ENCODE results near the gene HHLA2. TPM values are rescaled to one million over a fixed set of nuclear protein-coding genes. Genes with fewer than 3 reads are reported as not detected.

HHLA2 gene
- total RNA-seq, 4 donors from 2014 or later, result not detected

- no peak overlapping the region for H3K4me3 ChIP-seq
- no peak for ATAC-seq
- WGBS, 2 donors (ENCODE audit: low coverage in 1 of 2), result 80 to 82% methylated on average over 5 of the region's 5 CpGs
Observed at GRCh38 chr3:108301695-108302404, 5.5 kb downstream of the HHLA2 start.

GRCh38 chr3:108302570-108302969 is 6.2 kb downstream of the HHLA2 start:
- ATAC-seq, result no peak
- TF ChIP-seq EP300 (IDR thresholded peaks at IDR 0.05) (no peak), POLR2A (IDR thresholded peaks at IDR 0.05) (no peak), POLR2AphosphoS5 (IDR thresholded peaks at IDR 0.05) (no peak)
- TF ChIP-seq, protein P1, sequence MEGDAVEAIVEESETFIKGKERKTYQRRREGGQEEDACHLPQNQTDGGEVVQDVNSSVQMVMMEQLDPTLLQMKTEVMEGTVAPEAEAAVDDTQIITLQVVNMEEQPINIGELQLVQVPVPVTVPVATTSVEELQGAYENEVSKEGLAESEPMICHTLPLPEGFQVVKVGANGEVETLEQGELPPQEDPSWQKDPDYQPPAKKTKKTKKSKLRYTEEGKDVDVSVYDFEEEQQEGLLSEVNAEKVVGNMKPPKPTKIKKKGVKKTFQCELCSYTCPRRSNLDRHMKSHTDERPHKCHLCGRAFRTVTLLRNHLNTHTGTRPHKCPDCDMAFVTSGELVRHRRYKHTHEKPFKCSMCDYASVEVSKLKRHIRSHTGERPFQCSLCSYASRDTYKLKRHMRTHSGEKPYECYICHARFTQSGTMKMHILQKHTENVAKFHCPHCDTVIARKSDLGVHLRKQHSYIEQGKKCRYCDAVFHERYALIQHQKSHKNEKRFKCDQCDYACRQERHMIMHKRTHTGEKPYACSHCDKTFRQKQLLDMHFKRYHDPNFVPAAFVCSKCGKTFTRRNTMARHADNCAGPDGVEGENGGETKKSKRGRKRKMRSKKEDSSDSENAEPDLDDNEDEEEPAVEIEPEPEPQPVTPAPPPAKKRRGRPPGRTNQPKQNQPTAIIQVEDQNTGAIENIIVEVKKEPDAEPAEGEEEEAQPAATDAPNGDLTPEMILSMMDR (IDR thresholded peaks at IDR 0.05), result no peak
- Histone ChIP-seq H3K27ac (no peak overlapping the region), H3K4me3 (no peak overlapping the region), H3K36me3 (no peaks in the 10 kb centered on the region), H3K27me3 (no peaks in the 10 kb centered on the region), H3K9me3 (no peaks in the 10 kb centered on the region), H3K4me1 (peaks cover 0 to 3% (median 0%) of the 10 kb centered on the region in 3 donors)
- 100% methylated on average over 1 of the region's 4 CpGs for WGBS, 2 donors (ENCODE audit: low coverage in 1 of 2)

More at GRCh38 chr3:108301695-108302404, 5.5 kb downstream of the HHLA2 start:
- Histone ChIP-seq H3K36me3 (no peaks in the 10 kb centered on the region), H3K9me3 (no peaks in the 10 kb centered on the region), H3K27ac (no peak overlapping the region), H3K4me1 (peaks cover 0 to 5% (median 0%) of the 10 kb centered on the region in 3 donors), H3K27me3 (no peaks in the 10 kb centered on the region)
- TF ChIP-seq, protein P1 (IDR thresholded peaks at IDR 0.05), result no peak
- TF ChIP-seq POLR2AphosphoS5 (IDR thresholded peaks at IDR 0.05) (no peak), EP300 (IDR thresholded peaks at IDR 0.05) (no peak), POLR2A (IDR thresholded peaks at IDR 0.05) (no peak)

DNA sequence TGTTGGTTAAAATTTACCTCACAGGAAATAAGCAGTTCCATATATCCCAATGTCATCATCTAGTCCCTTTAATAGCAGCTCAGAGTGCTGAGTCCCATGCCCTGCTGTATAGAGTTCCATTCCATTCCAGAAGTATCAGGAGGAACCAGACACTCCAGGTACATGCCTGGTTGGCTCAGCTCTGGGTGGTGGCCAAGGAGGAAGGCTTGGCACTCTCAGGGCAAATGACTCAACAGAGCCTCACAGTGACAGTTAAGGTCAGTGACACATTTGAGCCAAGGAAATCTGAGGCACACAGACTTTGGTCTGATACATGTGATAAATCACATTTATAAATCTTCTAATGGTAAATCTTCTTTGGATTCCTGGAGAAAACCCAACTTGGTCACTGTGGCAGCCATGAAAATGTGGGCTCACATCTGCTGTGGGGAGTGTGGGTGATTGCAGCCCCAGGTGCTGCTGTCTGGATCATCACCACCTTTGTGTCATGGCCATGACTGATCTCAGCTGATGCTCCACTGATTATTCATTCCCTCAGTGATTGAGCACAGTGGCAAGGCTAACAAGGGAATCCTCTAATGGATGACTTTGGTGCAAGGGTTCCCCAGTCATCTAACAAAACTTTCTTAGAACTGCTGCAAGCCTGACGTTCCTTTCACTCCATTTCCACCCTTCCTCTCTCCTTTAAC is 9.3 kb downstream of the HHLA2 start:
- H3K27me3 ChIP-seq, result no peaks in the 10 kb centered on the region
- no peak for ATAC-seq
- no peaks in the 10 kb centered on the region for H3K36me3 ChIP-seq
- TF ChIP-seq POLR2AphosphoS5 (IDR thresholded peaks at IDR 0.05) (no peak), POLR2A (IDR thresholded peaks at IDR 0.05) (no peak), EP300 (IDR thresholded peaks at IDR 0.05) (no peak)
- TF ChIP-seq, protein P1 (IDR thresholded peaks at IDR 0.05), result no peak
- H3K4me3 ChIP-seq, result no peak overlapping the region
- no peak overlapping the region for H3K27ac ChIP-seq
- peaks cover 0 to 9% (median 0%) of the 10 kb centered on the region in 3 donors for H3K9me3 ChIP-seq
- WGBS, 2 donors (ENCODE audit: low coverage in 1 of 2), result 44 to 71% methylated on average over 1 of the region's 1 CpG
- no peaks in the 10 kb centered on the region for H3K4me1 ChIP-seq

DNA sequence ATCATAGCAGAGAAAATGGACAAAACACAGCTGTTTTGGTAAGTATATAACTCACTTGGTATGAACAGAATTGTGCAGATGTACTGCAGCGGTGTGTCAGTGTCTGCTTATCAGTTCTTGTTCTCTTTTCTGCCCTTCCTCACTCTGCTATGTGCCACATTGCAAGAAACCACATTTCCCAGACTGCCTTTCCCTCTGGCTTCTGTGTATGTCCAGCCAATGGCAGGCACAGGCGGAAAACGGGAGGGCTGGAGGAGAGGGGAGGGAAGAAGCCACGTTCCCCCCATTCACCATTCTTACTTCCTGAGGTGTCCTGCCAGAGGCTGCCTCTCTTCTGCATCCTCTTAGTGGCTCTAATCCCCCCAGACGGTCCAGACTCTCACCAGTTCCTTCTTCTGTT is 15.4 kb downstream of the HHLA2 start:
- H3K4me1 ChIP-seq, result no peaks in the 10 kb centered on the region
- no peak for TF ChIP-seq POLR2A (IDR thresholded peaks at IDR 0.05)
- no peak for TF ChIP-seq POLR2AphosphoS5 (IDR thresholded peaks at IDR 0.05)
- no peak for TF ChIP-seq EP300 (IDR thresholded peaks at IDR 0.05)
- TF ChIP-seq, protein P1 (IDR thresholded peaks at IDR 0.05), result no peak
- WGBS, 2 donors (ENCODE audit: low coverage in 1 of 2), result 58 to 68% methylated on average over 2 to 4 of the region's 5 CpGs

More for the DNA sequence above, 15.4 kb downstream of the HHLA2 start:
- no peak overlapping the region for H3K4me3 ChIP-seq
- H3K36me3 ChIP-seq, result no peaks in the 10 kb centered on the region
- H3K27ac ChIP-seq, result no peak overlapping the region
- ATAC-seq, result no peak
- peaks cover 0 to 9% (median 0%) of the 10 kb centered on the region in 3 donors for H3K9me3 ChIP-seq
- H3K27me3 ChIP-seq, result no peaks in the 10 kb centered on the region

Measured in gastroesophageal sphincter (tissue), 4 donors.